A673 (cell line): ENCODE results near the gene LRCH1.

ENCODE experiments used
- EZH2 ChIP-seq: fragments of 200-600 bp; sonication (generic); IDR thresholded peaks from 2 replicates; pipeline ENCODE4 v1.6.1; 2017; ENCODE audit warnings: borderline replicate concordance, low read depth, mild to moderate bottlenecking, mixed read lengths, antibody characterized with exemption, low read length; ENCODE audit not compliant: poor library complexity, severe bottlenecking
- TF ChIP-seq, protein P1 (sequence below): fragments of 300-800, 200-600 bp; sonication (generic); conservative IDR thresholded peaks from 2 replicates; pipeline ENCODE4 v1.5.1; 2017; ENCODE audit warnings: low read depth, mild to moderate bottlenecking, antibody characterized with exemption, low read length, moderate library complexity, mixed read lengths

GRCh38 chr13:46541210-46541609, 11.8 kb upstream of the LRCH1 start:
- TF ChIP-seq, protein P1, sequence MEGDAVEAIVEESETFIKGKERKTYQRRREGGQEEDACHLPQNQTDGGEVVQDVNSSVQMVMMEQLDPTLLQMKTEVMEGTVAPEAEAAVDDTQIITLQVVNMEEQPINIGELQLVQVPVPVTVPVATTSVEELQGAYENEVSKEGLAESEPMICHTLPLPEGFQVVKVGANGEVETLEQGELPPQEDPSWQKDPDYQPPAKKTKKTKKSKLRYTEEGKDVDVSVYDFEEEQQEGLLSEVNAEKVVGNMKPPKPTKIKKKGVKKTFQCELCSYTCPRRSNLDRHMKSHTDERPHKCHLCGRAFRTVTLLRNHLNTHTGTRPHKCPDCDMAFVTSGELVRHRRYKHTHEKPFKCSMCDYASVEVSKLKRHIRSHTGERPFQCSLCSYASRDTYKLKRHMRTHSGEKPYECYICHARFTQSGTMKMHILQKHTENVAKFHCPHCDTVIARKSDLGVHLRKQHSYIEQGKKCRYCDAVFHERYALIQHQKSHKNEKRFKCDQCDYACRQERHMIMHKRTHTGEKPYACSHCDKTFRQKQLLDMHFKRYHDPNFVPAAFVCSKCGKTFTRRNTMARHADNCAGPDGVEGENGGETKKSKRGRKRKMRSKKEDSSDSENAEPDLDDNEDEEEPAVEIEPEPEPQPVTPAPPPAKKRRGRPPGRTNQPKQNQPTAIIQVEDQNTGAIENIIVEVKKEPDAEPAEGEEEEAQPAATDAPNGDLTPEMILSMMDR = no peak
- no peak for TF ChIP-seq EZH2
